NCI-H1436 treated with DMSO at 0.1 percent for 48 hours (cell line): ENCODE results near the gene COX4I1.
"Not testable (repeated sequence)": the region's sequence is repeated elsewhere in the genome, so short reads cannot be mapped to it uniquely, and the experiment has no call there.

Experiments
- DNase-seq: peaks from one replicate; lab custom pipeline; 2025; lab: John Stamatoyannopoulos, UW

The COX4I1 gene

GRCh38 chr16:85800321-85800669 lies 800 bp downstream of the COX4I1 start:
- DNase-seq: no peak

- DNase-seq: no peak
These were observed 4.1 kb downstream of the COX4I1 start for GRCh38 chr16:85803570-85803969.

- no peak for DNase-seq
These were observed 6.0 kb downstream of the COX4I1 start for GRCh38 chr16:85805442-85806045.

GRCh38 chr16:85806539-85806938 lies 7.0 kb downstream of the COX4I1 start:
- DNase-seq: no peak

- not testable (repeated sequence) for DNase-seq
These were observed 7.8 kb downstream of the COX4I1 start for GRCh38 chr16:85807340-85807739.

GRCh38 chr16:85808104-85808503 lies 8.6 kb downstream of the COX4I1 start:
- not testable (repeated sequence) for DNase-seq

- DNase-seq: no peak
These were observed 9.4 kb downstream of the COX4I1 start for GRCh38 chr16:85808926-85809325.

GRCh38 chr16:85809645-85810044 lies 10.2 kb downstream of the COX4I1 start:
- DNase-seq: no peak

GRCh38 chr16:85810097-85810741 lies 10.7 kb downstream of the COX4I1 start:
- DNase-seq: no peak

GRCh38 chr16:85810742-85811115 lies 11.2 kb downstream of the COX4I1 start:
- DNase-seq: no peak

GRCh38 chr16:85812031-85812807 lies 12.7 kb downstream of the COX4I1 start:
- DNase-seq: no peak

GRCh38 chr16:85812811-85813700 lies 13.6 kb downstream of the COX4I1 start:
- DNase-seq: no peak

- DNase-seq: no peak
These were observed 16.7 kb downstream of the COX4I1 start for GRCh38 chr16:85816159-85816558.

- not testable (repeated sequence) for DNase-seq
These were observed 17.7 kb downstream of the COX4I1 start for GRCh38 chr16:85817195-85817594.

GRCh38 chr16:85819245-85819644 lies 19.8 kb downstream of the COX4I1 start:
- DNase-seq: no peak

- DNase-seq: no peak
These were observed 20.3 kb downstream of the COX4I1 start for GRCh38 chr16:85819771-85820170.

- no peak for DNase-seq
These were observed 21.3 kb downstream of the COX4I1 start for GRCh38 chr16:85820604-85821372.

GRCh38 chr16:85821390-85822135 lies 22.1 kb downstream of the COX4I1 start:
- DNase-seq: peak; percentile 41

- DNase-seq: no peak
These were observed 22.6 kb downstream of the COX4I1 start for GRCh38 chr16:85822145-85822544.

- no peak for DNase-seq
These were observed 23.9 kb downstream of the COX4I1 start for GRCh38 chr16:85823328-85823920.
